NCI-H187 treated with DMSO at 0.1 percent for 48 hours (cell line): Measurements from ENCODE around the gene ESYT1.

ENCODE experiments used
- DNase-seq: peaks from one replicate; lab custom pipeline; 2025; lab: John Stamatoyannopoulos, UW

ESYT1 gene

GRCh38 chr12:56157201-56158028 lies 29.3 kb downstream of the ESYT1 start:
- peak; percentile 67 for DNase-seq

- peak; percentile 90 for DNase-seq
These were observed 30.2 kb downstream of the ESYT1 start, which contains the start of gene MYL6 for GRCh38 chr12:56158029-56158925. MYL6 (plus strand) TSS chr12:56158359; CDS start chr12:56158402, 43 bp downstream.

GRCh38 chr12:56158926-56159461 lies 30.9 kb downstream of the ESYT1 start:
- no peak for DNase-seq

GRCh38 chr12:56159482-56160192 lies 31.6 kb downstream of the ESYT1 start:
- DNase-seq = no peak

- DNase-seq = no peak
These were observed 32.2 kb downstream of the ESYT1 start for GRCh38 chr12:56160193-56160763.

- DNase-seq = no peak
These were observed 33.0 kb downstream of the ESYT1 start for GRCh38 chr12:56160894-56161689.

GRCh38 chr12:56161690-56162351 lies 33.8 kb downstream of the ESYT1 start:
- no peak for DNase-seq

GRCh38 chr12:56162468-56163290 lies 34.6 kb downstream of the ESYT1 start:
- DNase-seq = no peak

- DNase-seq = no peak
These were observed 35.7 kb downstream of the ESYT1 start for GRCh38 chr12:56163533-56164344.

GRCh38 chr12:56164345-56164729 lies 36.3 kb downstream of the ESYT1 start:
- DNase-seq = no peak

- DNase-seq = no peak
These were observed 37.3 kb downstream of the ESYT1 start for GRCh38 chr12:56165369-56165768.

- DNase-seq = no peak
These were observed 41.2 kb downstream of the ESYT1 start for GRCh38 chr12:56169229-56169759.

- DNase-seq = no peak
These were observed 44.8 kb downstream of the ESYT1 start for GRCh38 chr12:56172839-56173238.

GRCh38 chr12:56178347-56178746 lies 50.3 kb downstream of the ESYT1 start:
- no peak for DNase-seq

- no peak for DNase-seq
These were observed 58.9 kb downstream of the ESYT1 start for GRCh38 chr12:56186957-56187356.

GRCh38 chr12:56188131-56188777 lies 60.2 kb downstream of the ESYT1 start:
- no peak for DNase-seq

GRCh38 chr12:56188778-56189098 lies 60.7 kb downstream of the ESYT1 start:
- no peak for DNase-seq
